ENCODE results near the gene MAPK12.

GRCh38 chr22:50308597-50308935 lies 47.1 kb upstream of the MAPK12 start:
- TF ChIP-seq CTCF (conservative IDR thresholded peaks at IDR 0.05) = no peak
- no peak for TF ChIP-seq ZFX (IDR thresholded peaks at IDR 0.05)
